ENCODE results near the gene FRMD4A. TPM values are rescaled to one million over a fixed set of nuclear protein-coding genes. Genes with fewer than 3 reads are reported as not detected.
A peak's percentile ranks its signal among the peaks of the same experiment; 100 is the strongest.

Gene FRMD4A
- polyA plus RNA-seq, 1 of the 3 experiments (the other 2 are of a cell fraction): 37.7 TPM

DNA sequence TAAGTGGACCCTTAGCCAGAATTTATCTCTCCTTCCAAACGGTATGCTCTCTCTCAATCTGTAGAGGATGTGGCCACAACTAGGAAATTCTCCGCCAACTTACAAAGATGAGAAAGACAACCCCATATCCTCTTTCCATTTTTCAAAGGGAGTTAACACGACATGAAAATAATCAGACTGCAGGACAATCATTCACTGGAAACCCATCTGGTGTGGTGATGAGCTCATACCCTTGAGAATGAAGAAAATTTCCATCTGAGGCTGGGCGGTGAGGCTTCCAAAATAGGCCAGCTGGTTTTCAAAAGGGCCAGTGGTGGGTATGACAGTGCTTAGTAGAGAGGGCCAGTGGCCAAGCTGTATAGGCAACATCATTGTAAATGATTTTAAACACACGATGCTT lies 369.6 kb downstream of the FRMD4A start:
- H3K4me1 ChIP-seq (ENCODE audit: control insufficient read depth in 1 of 2, insufficient read depth in 2 of 2, low read depth in 1 of 2, low read length in 1 of 2): peaks cover 6 to 12% of the 10 kb centered on the region in 2 experiments
- DNase-seq: no peak
- H3K9me2 ChIP-seq: no peaks in the 10 kb centered on the region
- no peaks in the 10 kb centered on the region for H3K36me3 ChIP-seq (replicated peaks in 1 of 2; ENCODE audit: control insufficient read depth in 1 of 2, insufficient read depth in 2 of 2, low read length in 1 of 2)
- peak overlapping the region; percentile 77 to 91; a peak in 3 of 4 replicates for H3K27ac ChIP-seq (ENCODE audit: low read depth in 2 of 2, low read length in 1 of 2)
- peak overlapping the region; percentile 19; the same call in 1 of the 2 replicates for H3K4me2 ChIP-seq
- 7% methylated on average over 5 of the region's 5 CpGs for WGBS (ENCODE audit: low lambda C conversion rate)
- 0 out of 4 replicates have a peak overlapping the region, but pooled peaks of 1 of the 2 experiments have one; percentile 2 for H3K4me3 ChIP-seq (ENCODE audit: low read depth in 2 of 2, low read length in 1 of 2)
- peak overlapping the region; percentile 35; the same call in 1 of the 2 replicates for H3K9ac ChIP-seq
- no peaks in the 10 kb centered on the region for H3K9me3 ChIP-seq
- peaks cover 17% of the 10 kb centered on the region; the same call in 1 of the 2 replicates for H3K79me2 ChIP-seq (ENCODE audit: insufficient read depth)
- no peaks in the 10 kb centered on the region for H3K27me3 ChIP-seq (ENCODE audit: insufficient read depth)
- peaks cover 31% of the 10 kb centered on the region for H3F3A ChIP-seq (replicated peaks; ENCODE audit: insufficient read depth)
- no peak overlapping the region for H2AFZ ChIP-seq (ENCODE audit: low read depth)
- POLR2A ChIA-PET: no interaction called here
- CTCF ChIA-PET: interaction anchor here (1.2 kb wide), 1 partner anchor 133 kb away, joined by 3 read pairs; no protein-coding TSS in a partner anchor
- no peaks in the 10 kb centered on the region for H4K20me1 ChIP-seq (ENCODE audit: insufficient read depth)
- TF ChIP-seq GATA2 (CRISPR knock-in tag; IDR thresholded peaks at IDR 0.05) (no peak), ELF1 (IDR thresholded peaks at IDR 0.05) (0 out of 2 replicates have a peak, but pooled peaks have one; percentile 9), TAF1 (IDR thresholded peaks at IDR 0.05; ENCODE audit: borderline replicate concordance, low read depth, low read length) (0 out of 2 replicates have a peak, but pooled peaks have one; percentile 22), RFX5 (IDR thresholded peaks at IDR 0.05; ENCODE audit: low read length) (no peak), TEAD4 (IDR thresholded peaks at IDR 0.05; ENCODE audit: borderline replicate concordance, insufficient read depth) (peak; percentile 88), MEF2A (IDR thresholded peaks at IDR 0.05; ENCODE audit: borderline replicate concordance, low read depth) (peak; percentile 62; the same call in 1 of the 2 replicates), EP300 (IDR thresholded peaks at IDR 0.05; ENCODE audit: borderline replicate concordance in 1 of 2, low read depth in 1 of 2, low read length in 1 of 2) (peak; percentile 61 to 98), SIN3A (IDR thresholded peaks at IDR 0.05; ENCODE audit: borderline replicate concordance, low read depth, low read length) (peak; percentile 74; the same call in 1 of the 2 replicates), FOSL2 (IDR thresholded peaks at IDR 0.05; ENCODE audit: borderline replicate concordance, low read depth) (peak; percentile 79), POLR2AphosphoS5 (IDR thresholded peaks at IDR 0.05; ENCODE audit: low read depth, low read length) (peak; percentile 91; the same call in 1 of the 2 replicates), TCF12 (IDR thresholded peaks at IDR 0.05) (peak; percentile 99), ZBTB33 (IDR thresholded peaks at IDR 0.05; ENCODE audit: borderline replicate concordance, low read depth) (no peak), USF2 (IDR thresholded peaks at IDR 0.05; ENCODE audit: borderline replicate concordance, low read depth, low read length) (no peak), CTCF (IDR thresholded peaks at IDR 0.05) (no peak), RXRA (IDR thresholded peaks at IDR 0.05; ENCODE audit: borderline replicate concordance, low read depth) (peak; percentile 56; the same call in 1 of the 2 replicates), FOXJ3 (CRISPR knock-in tag; IDR thresholded peaks at IDR 0.05) (no peak), JUND (IDR thresholded peaks at IDR 0.05) (peak; percentile 93), YY1 (IDR thresholded peaks at IDR 0.05; ENCODE audit: low read depth) (no peak)
- TF ChIP-seq, protein P1, sequence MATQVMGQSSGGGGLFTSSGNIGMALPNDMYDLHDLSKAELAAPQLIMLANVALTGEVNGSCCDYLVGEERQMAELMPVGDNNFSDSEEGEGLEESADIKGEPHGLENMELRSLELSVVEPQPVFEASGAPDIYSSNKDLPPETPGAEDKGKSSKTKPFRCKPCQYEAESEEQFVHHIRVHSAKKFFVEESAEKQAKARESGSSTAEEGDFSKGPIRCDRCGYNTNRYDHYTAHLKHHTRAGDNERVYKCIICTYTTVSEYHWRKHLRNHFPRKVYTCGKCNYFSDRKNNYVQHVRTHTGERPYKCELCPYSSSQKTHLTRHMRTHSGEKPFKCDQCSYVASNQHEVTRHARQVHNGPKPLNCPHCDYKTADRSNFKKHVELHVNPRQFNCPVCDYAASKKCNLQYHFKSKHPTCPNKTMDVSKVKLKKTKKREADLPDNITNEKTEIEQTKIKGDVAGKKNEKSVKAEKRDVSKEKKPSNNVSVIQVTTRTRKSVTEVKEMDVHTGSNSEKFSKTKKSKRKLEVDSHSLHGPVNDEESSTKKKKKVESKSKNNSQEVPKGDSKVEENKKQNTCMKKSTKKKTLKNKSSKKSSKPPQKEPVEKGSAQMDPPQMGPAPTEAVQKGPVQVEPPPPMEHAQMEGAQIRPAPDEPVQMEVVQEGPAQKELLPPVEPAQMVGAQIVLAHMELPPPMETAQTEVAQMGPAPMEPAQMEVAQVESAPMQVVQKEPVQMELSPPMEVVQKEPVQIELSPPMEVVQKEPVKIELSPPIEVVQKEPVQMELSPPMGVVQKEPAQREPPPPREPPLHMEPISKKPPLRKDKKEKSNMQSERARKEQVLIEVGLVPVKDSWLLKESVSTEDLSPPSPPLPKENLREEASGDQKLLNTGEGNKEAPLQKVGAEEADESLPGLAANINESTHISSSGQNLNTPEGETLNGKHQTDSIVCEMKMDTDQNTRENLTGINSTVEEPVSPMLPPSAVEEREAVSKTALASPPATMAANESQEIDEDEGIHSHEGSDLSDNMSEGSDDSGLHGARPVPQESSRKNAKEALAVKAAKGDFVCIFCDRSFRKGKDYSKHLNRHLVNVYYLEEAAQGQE (IDR thresholded peaks at IDR 0.05; ENCODE audit: low read depth, low read length): 0 out of 2 replicates have a peak, but pooled peaks have one; percentile 37
- TF ChIP-seq, protein P2, sequence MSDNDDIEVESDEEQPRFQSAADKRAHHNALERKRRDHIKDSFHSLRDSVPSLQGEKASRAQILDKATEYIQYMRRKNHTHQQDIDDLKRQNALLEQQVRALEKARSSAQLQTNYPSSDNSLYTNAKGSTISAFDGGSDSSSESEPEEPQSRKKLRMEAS (IDR thresholded peaks at IDR 0.05; ENCODE audit: low read depth): peak; percentile 57; the same call in 1 of the 2 replicates
- TF ChIP-seq, protein P3, sequence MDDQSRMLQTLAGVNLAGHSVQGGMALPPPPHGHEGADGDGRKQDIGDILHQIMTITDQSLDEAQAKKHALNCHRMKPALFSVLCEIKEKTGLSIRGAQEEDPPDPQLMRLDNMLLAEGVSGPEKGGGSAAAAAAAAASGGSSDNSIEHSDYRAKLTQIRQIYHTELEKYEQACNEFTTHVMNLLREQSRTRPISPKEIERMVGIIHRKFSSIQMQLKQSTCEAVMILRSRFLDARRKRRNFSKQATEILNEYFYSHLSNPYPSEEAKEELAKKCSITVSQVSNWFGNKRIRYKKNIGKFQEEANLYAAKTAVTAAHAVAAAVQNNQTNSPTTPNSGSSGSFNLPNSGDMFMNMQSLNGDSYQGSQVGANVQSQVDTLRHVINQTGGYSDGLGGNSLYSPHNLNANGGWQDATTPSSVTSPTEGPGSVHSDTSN (IDR thresholded peaks at IDR 0.05): peak; percentile 97
- TF ChIP-seq, protein P4, sequence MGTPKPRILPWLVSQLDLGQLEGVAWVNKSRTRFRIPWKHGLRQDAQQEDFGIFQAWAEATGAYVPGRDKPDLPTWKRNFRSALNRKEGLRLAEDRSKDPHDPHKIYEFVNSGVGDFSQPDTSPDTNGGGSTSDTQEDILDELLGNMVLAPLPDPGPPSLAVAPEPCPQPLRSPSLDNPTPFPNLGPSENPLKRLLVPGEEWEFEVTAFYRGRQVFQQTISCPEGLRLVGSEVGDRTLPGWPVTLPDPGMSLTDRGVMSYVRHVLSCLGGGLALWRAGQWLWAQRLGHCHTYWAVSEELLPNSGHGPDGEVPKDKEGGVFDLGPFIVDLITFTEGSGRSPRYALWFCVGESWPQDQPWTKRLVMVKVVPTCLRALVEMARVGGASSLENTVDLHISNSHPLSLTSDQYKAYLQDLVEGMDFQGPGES (IDR thresholded peaks at IDR 0.05; ENCODE audit: low read depth, low read length): no peak
